NCI-H2081 (cell line): ENCODE results near the gene KLK14.

ENCODE experiments used
- DNase-seq, 2 experiments: peaks; one replicate each; lab custom pipeline; 2025; lab: John Stamatoyannopoulos, UW

The KLK14 gene

GRCh38 chr19:51086153-51086850, 3.6 kb upstream of the KLK14 start:
- no peak for DNase-seq

DNA sequence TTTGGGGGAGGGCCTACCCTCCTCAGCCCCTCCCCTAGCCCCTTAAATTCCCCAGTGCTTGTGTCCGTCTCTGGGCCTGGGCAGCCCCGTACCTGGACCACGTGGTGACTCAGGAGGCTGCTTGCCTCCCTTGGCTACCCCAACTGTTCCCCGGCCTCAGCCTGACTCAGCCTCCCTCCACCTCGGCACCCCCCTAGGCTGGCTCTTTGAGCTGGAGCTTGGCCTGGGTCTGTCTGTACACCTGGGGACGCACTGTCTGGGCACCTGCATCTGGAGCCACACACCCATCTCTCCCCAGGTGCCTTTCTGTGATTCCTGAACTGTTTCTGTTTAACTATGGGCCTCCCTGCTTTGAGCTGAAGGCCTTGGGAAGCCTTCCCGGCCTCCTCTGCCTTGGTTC, 1.8 kb upstream of the KLK14 start:
- no peak for DNase-seq

- DNase-seq = no peak
Observed at GRCh38 chr19:51083783-51084182, 1.1 kb upstream of the KLK14 start.

DNA sequence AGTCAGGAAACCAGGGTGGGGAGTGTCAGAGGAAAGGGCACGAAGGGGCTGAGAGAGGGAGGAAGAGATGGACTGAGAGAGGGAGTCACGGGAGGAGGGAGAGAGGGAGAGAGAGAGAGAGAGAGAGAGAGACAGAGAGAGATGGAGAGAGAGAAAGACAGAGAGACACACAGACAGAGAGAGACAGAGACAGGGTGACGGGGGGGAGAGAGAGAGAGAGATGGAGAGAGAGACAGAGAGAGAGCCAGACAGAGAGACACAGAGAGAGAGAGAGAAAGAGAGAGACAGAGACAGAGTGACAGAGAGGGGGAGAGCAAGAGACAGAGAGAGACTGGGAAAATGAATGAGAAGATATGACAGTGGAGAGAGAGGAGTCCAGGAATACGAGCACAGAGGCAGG, 494 bp upstream of the KLK14 start:
- DNase-seq = no peak

GRCh38 chr19:51081476-51081875, 1.2 kb downstream of the KLK14 start:
- no peak for DNase-seq

- no peak for DNase-seq
Observed at GRCh38 chr19:51079481-51080110, 3.1 kb downstream of the KLK14 start.

GRCh38 chr19:51078731-51079130, 4.0 kb downstream of the KLK14 start:
- no peak for DNase-seq

DNA sequence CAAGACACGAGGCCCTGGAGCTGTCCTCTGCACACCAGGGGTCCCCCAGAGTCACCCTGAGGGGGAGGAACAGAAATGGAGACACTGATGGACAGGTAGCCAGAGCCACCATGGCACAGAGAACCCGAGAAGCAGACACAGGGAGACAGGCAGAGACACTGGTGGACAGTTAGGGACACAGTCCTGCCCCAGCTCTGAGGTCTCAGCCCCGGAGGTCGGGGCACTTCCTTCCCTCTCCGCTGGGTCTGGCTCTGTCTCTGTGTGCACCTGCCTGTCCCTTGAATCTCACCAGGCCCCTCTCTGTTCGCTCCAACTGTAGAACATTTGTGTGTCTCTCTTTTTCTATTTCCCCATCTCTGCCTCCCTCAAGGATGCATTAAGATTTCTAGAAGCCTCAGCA, 4.6 kb downstream of the KLK14 start:
- no peak for DNase-seq

DNA sequence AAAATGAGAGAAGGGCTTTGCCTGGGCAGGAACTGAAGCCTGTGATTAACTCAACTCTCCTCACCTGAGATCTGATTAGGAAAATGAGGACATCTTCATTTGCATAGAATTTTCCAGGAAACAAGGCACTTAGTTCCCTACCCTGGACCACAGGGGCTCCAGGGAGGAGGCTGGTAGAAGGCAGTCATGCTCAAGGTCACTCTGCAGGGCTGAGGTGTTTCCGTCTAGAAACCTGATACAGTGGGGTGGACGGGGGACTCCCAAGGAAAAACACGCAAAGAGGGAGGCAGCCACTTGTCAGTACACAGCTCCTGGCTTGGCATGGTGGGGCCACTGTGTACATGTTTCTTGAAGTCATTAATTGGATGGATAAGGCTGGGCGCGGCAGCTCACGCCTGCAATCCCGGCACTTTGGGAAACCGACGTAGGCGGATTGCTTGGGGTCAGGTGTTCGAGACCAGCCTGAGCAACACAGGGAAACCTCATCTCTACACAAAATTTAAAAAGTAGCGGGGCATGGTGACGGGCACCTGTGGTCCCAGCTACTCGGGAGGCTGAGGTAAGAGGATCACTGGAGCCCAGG, 6.0 kb downstream of the KLK14 start:
- DNase-seq = no peak

DNA sequence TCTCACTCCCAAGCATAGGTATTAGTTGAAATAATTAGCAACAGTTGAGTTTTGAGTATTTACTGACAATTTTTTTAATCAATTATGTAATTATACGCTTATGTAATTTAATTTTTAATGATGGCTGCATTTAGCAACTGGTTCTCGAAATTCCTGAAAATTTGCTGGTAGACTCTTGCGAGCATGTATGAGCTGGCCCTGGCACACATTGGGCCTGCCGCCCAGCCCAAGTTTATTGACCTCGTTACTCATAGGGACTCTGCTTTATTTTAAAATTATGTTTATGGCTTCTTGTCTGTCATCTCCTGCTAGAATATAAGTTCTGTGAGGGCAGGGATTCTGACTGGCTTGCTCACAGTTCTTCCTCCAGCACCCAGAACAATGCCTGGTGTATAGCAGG, 6.7 kb downstream of the KLK14 start:
- no peak for DNase-seq

DNA sequence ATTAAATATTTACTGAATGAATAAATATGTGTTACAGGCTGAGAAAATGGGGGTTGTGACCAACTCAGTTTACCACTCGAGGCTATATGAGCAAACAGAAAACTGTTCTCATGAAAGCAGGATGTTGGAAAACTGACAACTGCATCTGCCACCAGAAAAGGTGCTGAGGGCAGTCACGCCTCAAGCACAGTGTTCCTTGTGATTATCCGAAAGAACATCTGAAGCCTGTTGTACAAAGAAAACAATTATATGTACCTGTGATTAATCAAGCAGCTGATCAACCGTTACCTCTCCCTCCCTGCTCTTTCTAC, 11.6 kb downstream of the KLK14 start:
- DNase-seq = peak; percentile 5 to 43

DNA sequence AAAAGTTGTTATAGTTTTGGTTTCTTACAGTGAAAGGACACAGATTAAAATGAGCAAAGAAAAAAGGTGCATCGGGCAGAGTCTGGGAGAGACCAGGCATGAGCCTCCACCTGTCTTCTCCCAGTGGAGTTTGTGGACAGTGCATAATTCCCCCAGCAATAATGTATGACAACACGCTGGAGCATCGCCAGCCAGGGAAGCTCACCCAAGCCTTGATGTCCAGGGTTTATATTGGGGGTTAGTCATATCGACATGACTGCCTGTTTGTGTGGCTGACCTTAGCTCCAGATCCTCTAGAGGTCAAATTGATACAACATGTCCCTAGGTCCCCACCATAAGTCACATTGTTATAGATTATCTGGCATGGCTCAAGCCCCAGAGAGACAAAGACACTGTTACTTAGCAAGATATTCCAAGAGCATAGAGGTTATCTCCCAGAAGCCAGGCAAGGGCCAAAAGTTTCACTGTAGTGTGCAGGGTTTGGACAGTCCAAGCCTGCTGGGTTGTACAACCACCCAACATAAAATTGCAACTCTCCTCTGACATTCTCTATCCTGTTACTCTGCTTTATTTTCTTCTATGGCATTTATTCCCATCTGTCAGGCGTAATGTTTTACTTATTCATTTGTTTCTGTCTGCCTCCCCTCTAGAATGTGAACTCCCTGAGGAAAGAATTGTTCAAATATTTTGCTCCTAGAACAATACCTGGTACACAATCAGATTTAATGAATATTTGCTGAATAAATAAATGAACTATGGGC, 12.2 kb downstream of the KLK14 start:
- no peak for DNase-seq

DNA sequence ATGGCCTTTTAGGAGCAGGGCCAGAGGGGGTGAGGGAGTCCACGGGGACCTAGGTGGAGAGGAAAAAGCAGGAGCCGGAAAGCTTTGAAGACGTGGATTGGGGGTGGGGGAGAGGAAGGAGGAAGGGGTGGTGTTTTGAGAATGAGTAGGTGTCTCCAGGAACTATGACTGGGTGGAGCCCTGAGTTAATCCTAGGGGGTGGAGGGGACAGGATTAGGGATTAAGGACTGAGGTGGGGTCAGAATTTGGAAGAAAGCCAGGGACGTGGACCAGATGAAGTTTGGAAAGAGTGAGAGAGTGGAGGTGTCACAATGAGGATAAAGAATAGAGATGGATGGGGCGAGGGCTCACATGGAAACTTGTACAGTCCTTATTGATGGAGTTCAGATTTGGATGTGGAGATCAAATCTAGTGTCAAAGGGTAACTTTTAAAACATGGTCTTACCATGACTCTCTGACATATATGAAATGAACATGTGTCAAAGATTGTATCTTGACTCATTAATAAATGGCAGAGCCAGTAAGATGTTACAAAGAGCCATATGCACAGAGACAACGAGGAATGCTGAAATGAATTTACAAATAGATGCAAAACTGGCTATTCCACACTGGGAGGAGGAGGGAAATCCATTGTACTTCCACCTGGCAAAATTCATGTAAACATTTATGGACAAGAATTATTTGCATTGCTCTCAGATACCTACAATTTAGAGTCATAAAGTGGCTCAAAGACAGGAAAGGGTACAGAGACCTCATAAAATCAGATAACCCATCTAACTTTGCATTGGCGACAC, 16.1 kb downstream of the KLK14 start:
- no peak for DNase-seq

GRCh38 chr19:51065221-51065960, 17.3 kb downstream of the KLK14 start:
- no peak for DNase-seq

GRCh38 chr19:51064534-51065220, 18.0 kb downstream of the KLK14 start, which contains the start of gene KLK13:
Gene KLK13 (minus strand): TSS chr19:51065092. CDS start chr19:51065067, 25 bp downstream.
- no peak for DNase-seq

DNA sequence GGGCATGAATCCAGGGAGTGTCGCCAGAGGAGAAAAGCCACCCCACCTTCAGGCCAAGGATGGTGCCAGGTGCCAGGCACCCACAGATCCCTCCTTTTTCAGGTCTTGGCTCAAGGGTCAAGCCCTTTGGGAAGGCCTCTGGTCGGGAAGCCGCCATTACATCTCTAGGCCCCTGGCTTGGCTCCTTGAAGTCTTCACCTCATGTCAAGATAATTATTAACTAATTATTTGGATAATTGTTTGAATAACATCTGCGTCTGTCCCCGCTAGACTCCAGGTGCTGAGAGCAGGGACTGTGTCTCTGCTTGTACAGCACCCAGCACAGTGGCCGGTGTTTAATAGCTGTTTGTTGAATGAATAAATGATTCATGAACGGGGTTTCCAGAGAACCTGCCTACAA, 19.0 kb downstream of the KLK14 start:
- no peak for DNase-seq

DNA sequence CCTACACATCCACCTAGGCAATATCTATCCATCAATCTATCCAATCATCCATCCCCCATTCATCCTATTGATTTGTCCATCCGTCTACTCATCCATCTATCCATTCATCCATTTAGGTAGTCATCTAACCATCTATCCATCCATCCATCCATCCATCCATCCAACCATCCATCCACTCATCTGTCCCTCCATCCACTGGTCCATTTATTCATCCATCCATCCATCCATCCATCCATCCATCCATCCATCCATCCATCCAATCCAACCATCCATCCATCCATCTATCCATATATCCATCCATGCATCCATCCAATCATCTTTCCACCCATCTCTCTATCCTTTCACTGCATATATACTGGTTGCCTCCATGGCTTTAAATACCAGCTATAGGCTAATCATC, 21.7 kb downstream of the KLK14 start:
- no peak for DNase-seq

DNA sequence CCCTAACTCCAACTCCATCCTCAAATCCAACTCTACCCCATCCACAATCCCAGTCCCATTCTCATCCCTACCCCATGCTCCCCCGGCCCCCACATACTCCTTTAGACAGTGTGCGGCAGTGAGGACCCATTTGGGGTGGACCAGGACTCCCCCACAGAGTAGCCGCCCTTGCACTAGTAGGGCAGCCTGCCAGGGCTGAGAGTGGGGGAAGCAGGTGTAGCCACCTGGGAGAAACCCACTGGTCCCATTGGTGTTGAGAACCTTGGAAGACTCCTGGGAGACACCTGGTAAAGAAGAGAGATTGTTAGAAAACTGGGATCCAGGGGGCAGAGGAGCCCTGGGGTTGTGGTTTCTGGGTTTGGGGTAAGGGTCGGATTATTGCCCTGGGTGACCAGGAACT, 22.4 kb downstream of the KLK14 start:
- DNase-seq = no peak

GRCh38 chr19:51059715-51060114, 23.0 kb downstream of the KLK14 start:
- no peak for DNase-seq

DNA sequence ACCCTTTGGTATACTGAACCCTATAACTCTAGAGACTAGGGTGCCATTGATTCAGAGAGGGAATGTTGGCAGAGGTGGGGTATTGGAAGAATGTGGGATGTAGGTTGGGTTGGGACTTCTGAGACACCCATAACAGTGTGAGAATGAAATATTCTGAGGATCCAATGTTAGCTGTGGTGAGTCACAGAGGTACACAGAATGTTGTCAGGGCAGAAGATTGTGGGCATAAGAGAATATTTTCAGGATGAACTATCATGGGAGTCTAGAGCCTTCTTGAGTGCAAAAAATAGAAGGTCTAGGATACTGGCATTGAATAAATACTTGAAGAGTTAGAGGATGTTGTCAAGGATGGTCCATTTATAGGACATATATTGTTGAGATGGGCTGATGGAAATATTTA, 26.8 kb downstream of the KLK14 start:
- DNase-seq = no peak

GRCh38 chr19:51047031-51047335, 35.7 kb downstream of the KLK14 start:
- no peak for DNase-seq
